B cell (primary cell): Measurements from ENCODE around the gene FSD1. TPM values are rescaled to one million over a fixed set of nuclear protein-coding genes. Genes with fewer than 3 reads are reported as not detected.

Source experiments
- ATAC-seq: fragments of 200-7000 bp; cut with Tn5 transposase; one replicate; pipeline ENCODE4 v1.10.0; 2021; ENCODE audit warnings: low read depth, mild to moderate bottlenecking, moderate number of reproducible peaks, moderate library complexity
- CTCF ChIA-PET: fragments of 350-600 bp; sonication (Branson Sonifier 250); formaldehyde crosslinking; loops from one replicate; lab custom pipeline; 2021; ENCODE audit warnings: antibody characterized with exemption, inconsistent platforms; lab: Charles Lee
- POLR2A ChIA-PET: fragments of 350-600 bp; sonication (Branson Sonifier 250); formaldehyde crosslinking; loops from one replicate; lab custom pipeline; 2021; ENCODE audit warnings: antibody characterized with exemption; lab: Charles Lee
- DNase-seq: peaks from one replicate; pipeline ENCODE4 v3.0.0; 2013
- H2AFZ ChIP-seq: 2 replicates; pipeline ENCODE4 v1.6.1; 2012; ENCODE audit warnings: mild to moderate bottlenecking, low read depth, low read length; ENCODE audit not compliant: insufficient read depth, poor library complexity, severe bottlenecking
- H3K27ac ChIP-seq, 2 donors: 1 replicate in 1 of 2; 2 replicates in 1 of 2; pipeline ENCODE4 v1.5.1; 2012 to 2013; ENCODE audit warnings: low read length in 2 of 2, mild to moderate bottlenecking in 2 of 2, moderate library complexity in 1 of 2
- H3K27me3 ChIP-seq, 4 experiments: fragments of 200-600 bp in 1 of 4; sonication (generic) in 1 of 4; replicated peaks in 1 of 4; 1 replicate in 2 of 4; 2 replicates in 2 of 4; pipeline versions ENCODE4 v1.6.1 to v1.7.0; 2013 to 2016; ENCODE audit warnings: low read length in 3 of 4, mild to moderate bottlenecking in 2 of 4, mixed read lengths in 1 of 4, moderate library complexity in 1 of 4; ENCODE audit not compliant: insufficient read depth in 4 of 4, control insufficient read depth in 3 of 4; ENCODE audit errors: control extremely low read depth in 1 of 4
- H3K36me3 ChIP-seq, 2 experiments: replicated peaks in 1 of 2; 1 replicate in 1 of 2; 2 replicates in 1 of 2; pipeline versions ENCODE4 v1.6.1 to v1.7.1; 2013; ENCODE audit warnings: low read length in 1 of 2; ENCODE audit not compliant: insufficient read depth in 2 of 2, control insufficient read depth in 1 of 2; ENCODE audit errors: control extremely low read depth in 1 of 2, extremely low read depth in 1 of 2
- H3K4me1 ChIP-seq, 2 donors: fragments of 200-600 bp in 1 of 2; sonication (generic) in 1 of 2; 1 replicate in 1 of 2; 2 replicates in 1 of 2; pipeline versions ENCODE4 v1.5.1 to v1.6.1; 2013 to 2017; ENCODE audit warnings: low read length in 2 of 2; ENCODE audit not compliant: control insufficient read depth in 2 of 2, insufficient read depth in 2 of 2
- H3K4me2 ChIP-seq: replicated peaks from 2 replicates; pipeline ENCODE3; 2012; ENCODE audit warnings: mild to moderate bottlenecking, low read depth, low read length; ENCODE audit not compliant: poor library complexity, severe bottlenecking
- H3K4me3 ChIP-seq, 5 experiments: fragments of 200-600 bp in 1 of 5; sonication (generic) in 1 of 5; 1 replicate in 3 of 5; 2 replicates in 2 of 5; pipeline versions ENCODE4 v1.5.1 to v1.7.0; 2011 to 2016; ENCODE audit warnings: low read length in 4 of 5, mild to moderate bottlenecking in 4 of 5, low read depth in 2 of 5, control low read depth in 1 of 5, moderate library complexity in 1 of 5; ENCODE audit not compliant: insufficient read depth in 1 of 5; ENCODE audit errors: control extremely low read depth in 1 of 5, extremely low read depth in 1 of 5
- H3K79me2 ChIP-seq: fragments of 200-600 bp; sonication (generic); one replicate; pipeline ENCODE4 v1.6.0; 2016; ENCODE audit warnings: low read length; ENCODE audit not compliant: control insufficient read depth, insufficient read depth
- H3K9ac ChIP-seq: fragments of 200-600 bp; sonication (generic); 2 replicates; pipeline ENCODE4 v1.6.1; 2017; ENCODE audit warnings: mild to moderate bottlenecking, low read length, moderate library complexity
- H3K9me3 ChIP-seq, 3 donors: one replicate each; pipeline versions ENCODE4 v1.6.1 to v1.7.1; 2013; ENCODE audit warnings: low read length in 2 of 3; ENCODE audit not compliant: control insufficient read depth in 2 of 3, insufficient read depth in 1 of 3; ENCODE audit errors: control extremely low read depth in 1 of 3
- H4K20me1 ChIP-seq: 2 replicates; pipeline ENCODE4 v1.6.0; 2012; ENCODE audit warnings: mild to moderate bottlenecking, low read length; ENCODE audit not compliant: insufficient read depth, control insufficient read depth, poor library complexity, severe bottlenecking
- H3K27ac Mint-ChIP-seq: one replicate; pipeline ENCODE4 v1.8.0; 2021; ENCODE audit warnings: mixed read lengths
- H3K27me3 Mint-ChIP-seq: one replicate; pipeline ENCODE4 v1.8.0; 2021; ENCODE audit warnings: mixed read lengths
- H3K4me1 Mint-ChIP-seq: one replicate; pipeline ENCODE4 v1.8.0; 2021; ENCODE audit warnings: mixed read lengths
- H3K4me3 Mint-ChIP-seq: one replicate; pipeline ENCODE4 v1.8.0; 2021; ENCODE audit warnings: mixed read lengths
- H3K9me3 Mint-ChIP-seq: one replicate; pipeline ENCODE4 v1.8.0; 2022; ENCODE audit warnings: mixed read lengths; ENCODE audit not compliant: insufficient read depth
- EZH2 ChIP-seq: IDR thresholded peaks from 2 replicates; pipeline ENCODE4 v1.6.1; 2012; ENCODE audit warnings: borderline replicate concordance, low read depth, mild to moderate bottlenecking, moderate library complexity, low read length; ENCODE audit not compliant: insufficient read depth, poor library complexity, severe bottlenecking
- WGBS: methylation state at CpG from one replicate; pipeline ENCODE4 v1.1.5; 2013; ENCODE audit warnings: missing lambda C conversion rate; ENCODE audit not compliant: insufficient coverage; 5-methylcytosine and 5-hydroxymethylcytosine counted together
- intact Hi-C: fragments of 100-400 bp; cut with micrococcal nuclease; formaldehyde crosslinking; loops from one replicate; pipeline ENCODE4 v1.10.0; 2022
- polyA plus RNA-seq: library from polyadenylated mRNA; depleted of rRNA; stranded (reverse); fragments of >200 nt; gene quantifications from 2 replicates; pipeline ENCODE4 v1.2.3, GENCODE V29; 2012
- total RNA-seq, 2 donors: library from RNA; stranded (reverse); fragments of 120-200 nt in 1 of 2; gene quantifications; 1 replicate in 1 of 2; 2 replicates in 1 of 2; pipeline versions ENCODE4 v1.2.3 to v1.2.4, GENCODE V29; 2013 to 2022
- TF ChIP-seq, protein P1 (sequence below): fragments of 200-600 bp; IDR thresholded peaks from one replicate; pipeline ENCODE4 v1.8.0; 2022; ENCODE audit warnings: antibody characterized with exemption, mild to moderate bottlenecking

FSD1 gene
- total and polyA plus RNA-seq, 2 donors (not counting 1 experiment from before 2014, with no cell fraction given), result 2.7 to 2.8 TPM

DNA sequence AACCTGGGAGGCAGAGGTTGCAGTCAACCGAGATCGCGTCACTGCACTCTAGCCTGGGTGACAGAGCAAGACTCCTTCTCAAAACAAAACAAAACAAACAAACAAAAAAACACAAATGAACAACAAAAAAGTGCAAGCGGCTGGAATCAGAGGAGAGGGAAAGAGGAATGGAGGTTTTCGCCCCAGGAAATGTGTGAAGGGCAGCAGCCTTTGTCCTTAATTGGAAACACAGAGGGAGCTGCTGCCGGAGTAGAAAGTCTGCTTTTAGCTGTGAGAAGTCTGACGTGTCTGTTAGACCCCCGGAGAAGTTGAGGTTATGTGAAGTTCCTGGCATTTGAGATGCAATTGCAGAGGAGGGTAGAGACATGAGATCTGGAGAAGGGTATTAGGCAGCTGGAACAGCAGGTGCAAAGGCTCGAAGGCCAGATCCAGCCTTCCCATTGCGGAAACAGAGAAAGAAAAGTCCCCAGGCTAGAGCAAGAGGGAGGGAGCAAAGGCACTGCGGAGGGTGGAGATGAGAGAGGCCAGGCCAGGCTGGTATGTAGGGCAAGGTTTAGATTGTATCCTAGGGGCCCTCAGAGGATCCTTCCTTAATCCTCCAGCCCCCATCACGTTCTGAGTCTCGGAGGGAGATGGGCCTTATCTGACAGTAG is 2.7 kb upstream of the FSD1 start:
- ATAC-seq, result no peak
- DNase-seq, result no peak

DNA sequence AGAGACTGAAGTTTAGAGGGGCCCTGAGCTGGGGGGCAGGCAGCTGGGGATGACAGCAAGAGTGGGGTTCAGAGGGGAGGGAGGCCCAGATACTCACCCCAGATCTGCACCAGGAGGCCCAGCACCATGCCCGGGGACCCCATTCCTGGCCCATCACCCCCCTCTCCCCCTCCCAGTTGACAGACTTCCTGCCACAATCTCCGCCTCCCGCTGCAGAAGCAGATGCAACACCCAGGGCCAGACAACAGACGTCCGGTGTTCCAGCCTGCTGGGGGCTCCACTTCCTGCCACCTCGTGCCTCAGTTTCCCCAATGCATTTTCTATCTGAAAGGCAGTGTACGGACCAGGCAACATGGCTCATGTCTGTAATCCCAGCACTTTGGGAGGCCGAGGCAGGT is 2.2 kb upstream of the FSD1 start, which contains the start of gene TMIGD2:
TSS of gene TMIGD2 (minus strand) at position 147 of the 398 bp plus-strand sequence. CDS start at position 143, 4 bp downstream.
- Histone ChIP-seq H4K20me1 (no peaks in the 10 kb centered on the region), H3K9ac (no peak within 1 kb of the TSS), H3K27ac (no peak within 1 kb of the TSS), H3K36me3 (no peaks in the 10 kb centered on the region), H3K27me3 (peaks cover 0 to 6% (median 0%) of the 10 kb centered on the region in 4 experiments), H3K9me3 (no peaks in the 10 kb centered on the region), H3K79me2 (no peaks in the 10 kb centered on the region), H2AFZ (peak within 1 kb of the TSS; percentile 33), H3K4me2 (no peak within 1 kb of the TSS), H3K4me3 (no peak within 1 kb of the TSS), H3K4me1 (peaks cover 4% of the 10 kb centered on the region in 2 donors)
- 12% methylated on average over 8 of the region's 8 CpGs for WGBS
- ChIA-PET POLR2A (no interaction called here), CTCF (no interaction called here)
- Mint-ChIP-seq H3K4me1 (peaks cover 7% of the 10 kb centered on the region), H3K27me3 (peaks cover 11% of the 10 kb centered on the region), H3K4me3 (no peak within 1 kb of the TSS), H3K9me3 (no peaks in the 10 kb centered on the region), H3K27ac (no peak within 1 kb of the TSS)
- no peak for ATAC-seq
- no peak for DNase-seq
- TF ChIP-seq EZH2, result no peak
- TF ChIP-seq, protein P1, sequence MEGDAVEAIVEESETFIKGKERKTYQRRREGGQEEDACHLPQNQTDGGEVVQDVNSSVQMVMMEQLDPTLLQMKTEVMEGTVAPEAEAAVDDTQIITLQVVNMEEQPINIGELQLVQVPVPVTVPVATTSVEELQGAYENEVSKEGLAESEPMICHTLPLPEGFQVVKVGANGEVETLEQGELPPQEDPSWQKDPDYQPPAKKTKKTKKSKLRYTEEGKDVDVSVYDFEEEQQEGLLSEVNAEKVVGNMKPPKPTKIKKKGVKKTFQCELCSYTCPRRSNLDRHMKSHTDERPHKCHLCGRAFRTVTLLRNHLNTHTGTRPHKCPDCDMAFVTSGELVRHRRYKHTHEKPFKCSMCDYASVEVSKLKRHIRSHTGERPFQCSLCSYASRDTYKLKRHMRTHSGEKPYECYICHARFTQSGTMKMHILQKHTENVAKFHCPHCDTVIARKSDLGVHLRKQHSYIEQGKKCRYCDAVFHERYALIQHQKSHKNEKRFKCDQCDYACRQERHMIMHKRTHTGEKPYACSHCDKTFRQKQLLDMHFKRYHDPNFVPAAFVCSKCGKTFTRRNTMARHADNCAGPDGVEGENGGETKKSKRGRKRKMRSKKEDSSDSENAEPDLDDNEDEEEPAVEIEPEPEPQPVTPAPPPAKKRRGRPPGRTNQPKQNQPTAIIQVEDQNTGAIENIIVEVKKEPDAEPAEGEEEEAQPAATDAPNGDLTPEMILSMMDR, result no peak
- intact Hi-C loops, result no loop called here

More for the DNA sequence above, 2.7 kb upstream of the FSD1 start:
- H3K4me3 ChIP-seq, result no peak overlapping the region
- POLR2A ChIA-PET, result no interaction called here
- Mint-ChIP-seq H3K27me3 (peaks cover 11% of the 10 kb centered on the region), H3K4me3 (no peak overlapping the region), H3K9me3 (no peaks in the 10 kb centered on the region), H3K4me1 (peaks cover 7% of the 10 kb centered on the region), H3K27ac (no peak overlapping the region)
- H3K4me2 ChIP-seq, result no peak overlapping the region
- H2AFZ ChIP-seq, result peak overlapping the region; percentile 33
- CTCF ChIA-PET, result no interaction called here
- TF ChIP-seq EZH2, result no peak
- TF ChIP-seq, protein P1, result no peak
- 32% methylated on average over 7 of the region's 13 CpGs for WGBS
- H3K79me2 ChIP-seq, result no peaks in the 10 kb centered on the region
- H4K20me1 ChIP-seq, result no peaks in the 10 kb centered on the region
- H3K36me3 ChIP-seq, result no peaks in the 10 kb centered on the region
- intact Hi-C loops, result no loop called here
- no peak overlapping the region for H3K27ac ChIP-seq
- H3K27me3 ChIP-seq, result peaks cover 0 to 7% (median 0%) of the 10 kb centered on the region in 4 experiments
- no peak overlapping the region for H3K9ac ChIP-seq
- H3K4me1 ChIP-seq, result peaks cover 4% of the 10 kb centered on the region in 2 donors
- no peaks in the 10 kb centered on the region for H3K9me3 ChIP-seq
